Neuronal stem cell (in vitro differentiated cells): Measurements from ENCODE around the gene AHCYL2.

Experiments used
- DNase-seq: peaks from one replicate; pipeline ENCODE4 v3.0.0-alpha.2; 2013; ENCODE audit warnings: low spot score
- H2AFZ ChIP-seq: one replicate; pipeline ENCODE4 v1.6.1; 2013; ENCODE audit warnings: mild to moderate bottlenecking, low read length, inconsistent platforms
- H2AK5ac ChIP-seq: 2 replicates; pipeline ENCODE4 v1.6.1; 2013; ENCODE audit warnings: low read depth, mild to moderate bottlenecking, inconsistent platforms, low read length, moderate library complexity, mixed read lengths
- H2BK120ac ChIP-seq: 2 replicates; pipeline ENCODE4 v1.6.1; 2013; ENCODE audit warnings: low read depth, mild to moderate bottlenecking, inconsistent platforms, low read length, moderate library complexity, mixed read lengths
- H2BK12ac ChIP-seq: one replicate; pipeline ENCODE4 v1.6.1; 2013; ENCODE audit warnings: low read length, inconsistent platforms
- H2BK15ac ChIP-seq: 2 replicates; pipeline ENCODE4 v1.6.1; 2013; ENCODE audit warnings: mild to moderate bottlenecking, low read length, inconsistent platforms, mixed read lengths
- H2BK5ac ChIP-seq: one replicate; pipeline ENCODE4 v1.6.1; 2013; ENCODE audit warnings: inconsistent platforms, mild to moderate bottlenecking, low read length, moderate library complexity
- H3K14ac ChIP-seq: one replicate; pipeline ENCODE4 v1.6.1; 2013; ENCODE audit warnings: low read length, inconsistent platforms
- H3K18ac ChIP-seq: 2 replicates; pipeline ENCODE4 v1.6.1; 2013; ENCODE audit warnings: low read length, inconsistent platforms
- H3K23ac ChIP-seq: 2 replicates; pipeline ENCODE4 v1.6.1; 2013; ENCODE audit warnings: low read depth, mild to moderate bottlenecking, mixed read lengths, low read length, inconsistent platforms; ENCODE audit not compliant: poor library complexity
- H3K27ac ChIP-seq: replicated peaks from 3 replicates; pipeline ENCODE4 v1.5.1; 2013; ENCODE audit warnings: low read length, inconsistent platforms
- H3K27me3 ChIP-seq, 3 experiments: 2 replicates each; pipeline ENCODE4 v1.6.1; 2013; ENCODE audit warnings: low read length in 3 of 3, mild to moderate bottlenecking in 2 of 3, inconsistent platforms in 1 of 3, low read depth in 1 of 3, mixed read lengths in 1 of 3, moderate library complexity in 1 of 3; ENCODE audit not compliant: control insufficient read depth in 3 of 3, insufficient read depth in 3 of 3
- H3K36me3 ChIP-seq, 2 donors: replicated peaks in 1 of 2; 2 replicates each; pipeline ENCODE4 v1.6.1; 2013; ENCODE audit warnings: low read length in 2 of 2; ENCODE audit not compliant: control insufficient read depth in 2 of 2, insufficient read depth in 2 of 2
- H3K4ac ChIP-seq: 2 replicates; pipeline ENCODE4 v1.6.1; 2013; ENCODE audit warnings: inconsistent platforms, mild to moderate bottlenecking, low read length, moderate library complexity
- H3K4me1 ChIP-seq, 2 donors: 1 replicate in 1 of 2; 2 replicates in 1 of 2; pipeline ENCODE4 v1.6.1; 2013; ENCODE audit warnings: low read length in 2 of 2, low read depth in 1 of 2; ENCODE audit not compliant: control insufficient read depth in 2 of 2, insufficient read depth in 1 of 2
- H3K4me2 ChIP-seq: one replicate; pipeline ENCODE4 v1.6.1; 2013; ENCODE audit warnings: mild to moderate bottlenecking, low read length, inconsistent platforms; ENCODE audit not compliant: insufficient read depth, poor library complexity, severe bottlenecking
- H3K4me3 ChIP-seq, 2 donors: 2 replicates each; pipeline ENCODE4 v1.5.1; 2013; ENCODE audit warnings: low read length in 2 of 2, mild to moderate bottlenecking in 2 of 2, inconsistent platforms in 1 of 2, moderate library complexity in 1 of 2
- H3K79me1 ChIP-seq: one replicate; pipeline ENCODE4 v1.6.1; 2013; ENCODE audit warnings: low read depth, mild to moderate bottlenecking, inconsistent platforms, low read length, moderate library complexity
- H3K9ac ChIP-seq: one replicate; pipeline ENCODE4 v1.6.1; 2013; ENCODE audit warnings: mild to moderate bottlenecking, low read depth, low read length, inconsistent platforms; ENCODE audit not compliant: poor library complexity
- H3K9me3 ChIP-seq, 2 donors: replicated peaks in 1 of 2; 2 replicates each; pipeline versions ENCODE3 to v1.6.1; 2013; ENCODE audit warnings: low read length in 2 of 2, mild to moderate bottlenecking in 2 of 2, inconsistent platforms in 1 of 2, low read depth in 1 of 2, mixed read lengths in 1 of 2, moderate library complexity in 1 of 2; ENCODE audit not compliant: control insufficient read depth in 2 of 2, insufficient read depth in 1 of 2
- H4K8ac ChIP-seq: one replicate; pipeline ENCODE4 v1.6.1; 2013; ENCODE audit warnings: low read depth, mild to moderate bottlenecking, inconsistent platforms, low read length, moderate library complexity
- H4K91ac ChIP-seq: one replicate; pipeline ENCODE4 v1.6.1; 2013; ENCODE audit warnings: low read length, low read depth, mild to moderate bottlenecking, inconsistent platforms; ENCODE audit not compliant: poor library complexity
- WGBS, 2 donors: extraction: QIAGEN DNeasy Blood & Tissue Kit; methylation state at CpG; one replicate each; pipeline ENCODE4 v1.1.7; 2013; ENCODE audit warnings: missing lambda C conversion rate in 2 of 2, mixed read lengths in 1 of 2; ENCODE audit not compliant: insufficient read length in 2 of 2, insufficient replicate concordance in 1 of 2; ENCODE audit errors: extremely low coverage in 2 of 2; 5-methylcytosine and 5-hydroxymethylcytosine counted together

AHCYL2 gene

GRCh38 chr7:129423700-129424410 is 199.0 kb downstream of the AHCYL2 start:
- H3K23ac ChIP-seq, result no peak overlapping the region
- no peak overlapping the region for H2BK15ac ChIP-seq
- no peak overlapping the region for H2BK12ac ChIP-seq
- no peak overlapping the region for H3K4ac ChIP-seq
- no CpG with 5 or more reads among the region's 2 CpGs for WGBS, 2 donors
- H2AFZ ChIP-seq, result no peak overlapping the region
- peaks cover 7 to 92% of the 10 kb centered on the region in 2 donors for H3K36me3 ChIP-seq
- no peak overlapping the region for H3K14ac ChIP-seq
- no peaks in the 10 kb centered on the region for H3K9me3 ChIP-seq
- H2BK5ac ChIP-seq, result no peak overlapping the region
- no peak overlapping the region for H3K9ac ChIP-seq
- no peak overlapping the region for H3K4me3 ChIP-seq
- H3K27ac ChIP-seq, result no peak overlapping the region
- no peak overlapping the region for H3K18ac ChIP-seq
- no peaks in the 10 kb centered on the region for H3K4me1 ChIP-seq
- no peak overlapping the region for H2AK5ac ChIP-seq
- no peak overlapping the region for H3K4me2 ChIP-seq
- no peak overlapping the region for H2BK120ac ChIP-seq
- H4K8ac ChIP-seq, result no peak overlapping the region
- no peaks in the 10 kb centered on the region for H3K79me1 ChIP-seq
- no peak overlapping the region for H4K91ac ChIP-seq
- no peaks in the 10 kb centered on the region for H3K27me3 ChIP-seq
- no peak for DNase-seq

GRCh38 chr7:129426482-129426881 is 201.7 kb downstream of the AHCYL2 start:
- H2BK120ac ChIP-seq, result no peak overlapping the region
- H2AK5ac ChIP-seq, result no peak overlapping the region
- no peak overlapping the region for H2BK5ac ChIP-seq
- no peaks in the 10 kb centered on the region for H3K79me1 ChIP-seq
- H3K4me3 ChIP-seq, result no peak overlapping the region
- no peak overlapping the region for H3K23ac ChIP-seq
- DNase-seq, result no peak
- no peak overlapping the region for H2AFZ ChIP-seq
- H3K4ac ChIP-seq, result no peak overlapping the region
- H4K8ac ChIP-seq, result no peak overlapping the region
- H3K27me3 ChIP-seq, result no peaks in the 10 kb centered on the region
- H3K14ac ChIP-seq, result no peak overlapping the region
- H4K91ac ChIP-seq, result no peak overlapping the region
- no peaks in the 10 kb centered on the region for H3K4me1 ChIP-seq
- H3K36me3 ChIP-seq, result peaks cover 7 to 82% of the 10 kb centered on the region in 2 donors
- no peak overlapping the region for H2BK15ac ChIP-seq
- H2BK12ac ChIP-seq, result no peak overlapping the region
- H3K18ac ChIP-seq, result no peak overlapping the region
- no peak overlapping the region for H3K27ac ChIP-seq
- H3K9me3 ChIP-seq, result no peaks in the 10 kb centered on the region
- H3K9ac ChIP-seq, result no peak overlapping the region
- no peak overlapping the region for H3K4me2 ChIP-seq

- Histone ChIP-seq H2AFZ (no peak overlapping the region), H2AK5ac (no peak overlapping the region), H3K4me1 (no peaks in the 10 kb centered on the region), H2BK5ac (no peak overlapping the region), H3K4me2 (no peak overlapping the region), H3K79me1 (no peaks in the 10 kb centered on the region), H3K4ac (no peak overlapping the region), H4K8ac (no peak overlapping the region), H3K9me3 (no peaks in the 10 kb centered on the region), H4K91ac (no peak overlapping the region), H3K9ac (no peak overlapping the region), H2BK12ac (no peak overlapping the region), H3K27ac (no peak overlapping the region), H3K18ac (no peak overlapping the region), H2BK15ac (no peak overlapping the region), H3K4me3 (no peak overlapping the region), H3K14ac (no peak overlapping the region), H3K36me3 (peaks cover 7 to 72% of the 10 kb centered on the region in 2 donors), H2BK120ac (no peak overlapping the region), H3K23ac (no peak overlapping the region), H3K27me3 (no peaks in the 10 kb centered on the region)
- DNase-seq, result no peak
- WGBS, 2 donors, result no CpG with 5 or more reads among the region's 2 CpGs
These were observed 202.8 kb downstream of the AHCYL2 start for GRCh38 chr7:129427526-129428045.

- Histone ChIP-seq H3K4me3 (no peak overlapping the region), H3K27me3 (peaks cover 0 to 3% (median 0%) of the 10 kb centered on the region in 3 experiments)
- no CpG with 5 or more reads among the region's 8 CpGs for WGBS, 2 donors
These were observed 207.2 kb downstream of the AHCYL2 start for GRCh38 chr7:129431911-129432643.

More at GRCh38 chr7:129431911-129432643, 207.2 kb downstream of the AHCYL2 start:
- H2AFZ ChIP-seq, result no peak overlapping the region
- no peak overlapping the region for H3K14ac ChIP-seq
- no peak overlapping the region for H2BK15ac ChIP-seq
- H2BK5ac ChIP-seq, result no peak overlapping the region
- H3K23ac ChIP-seq, result no peak overlapping the region
- no peak overlapping the region for H3K4ac ChIP-seq
- no peak overlapping the region for H4K8ac ChIP-seq
- no peaks in the 10 kb centered on the region for H3K79me1 ChIP-seq
- H3K4me1 ChIP-seq, result peaks cover 4% of the 10 kb centered on the region in 2 donors
- peaks cover 2 to 27% of the 10 kb centered on the region in 2 donors for H3K36me3 ChIP-seq
- H3K18ac ChIP-seq, result no peak overlapping the region
- no peak overlapping the region for H4K91ac ChIP-seq
- H3K9me3 ChIP-seq, result no peaks in the 10 kb centered on the region
- no peak overlapping the region for H3K9ac ChIP-seq
- DNase-seq, result no peak
- H3K27ac ChIP-seq, result no peak overlapping the region
- no peak overlapping the region for H2BK12ac ChIP-seq
- no peak overlapping the region for H2AK5ac ChIP-seq
- no peak overlapping the region for H3K4me2 ChIP-seq
- no peak overlapping the region for H2BK120ac ChIP-seq
